HepG2 (cell line): ENCODE measurements around the gene OR9A2. TPM values are rescaled to one million over a fixed set of nuclear protein-coding genes. Genes with fewer than 3 reads are reported as not detected.

Source experiments
- ATAC-seq: fragments of 200-7000 bp; cut with Tn5 transposase; 3 replicates; pipeline ENCODE4 v1.9.1; 2020; ENCODE audit warnings: mild to moderate bottlenecking, moderate library complexity
- BruUV-seq: library from RNA; stranded (reverse); fragments of 400-500 nt; replicated peaks from 2 replicates; lab custom pipeline; 2021; lab: Mats Ljungman, UMichigan
- CTCF ChIA-PET: fragments of 300-600 bp; formaldehyde crosslinking; extraction: SDS; loops from one replicate; lab custom pipeline; 2021; ENCODE audit warnings: low total read pairs, inconsistent platforms, low intra/inter-chr PET ratio; lab: Yijun Ruan, JAX
- POLR2A ChIA-PET: fragments of 350-600 bp; sonication (Branson Sonifier 250); formaldehyde crosslinking; loops from one replicate; lab custom pipeline; 2020; ENCODE audit warnings: antibody characterized with exemption, inconsistent platforms; lab: Yijun Ruan, JAX
- DNase-seq: peaks from one replicate; pipeline ENCODE4 v3.0.0-alpha.2; 2015; ENCODE audit warnings: low spot score
- FAIRE-seq: peaks from 3 replicates; lab custom pipeline; 2011; peaks lifted over from hg19 to GRCh38; lab: Jason Lieb, UNC
- H2AFZ ChIP-seq: one replicate; pipeline ENCODE4 v1.6.1; 2011; ENCODE audit warnings: low read length, inconsistent platforms
- H3K27ac ChIP-seq: fragments of 300-600 bp; 3 replicates; pipeline ENCODE4 v1.8.0; 2011; ENCODE audit warnings: mixed run types, mild to moderate bottlenecking, mixed read lengths, low read length, inconsistent platforms; ENCODE audit not compliant: insufficient read depth; ENCODE audit errors: extremely low read length
- H3K27me3 ChIP-seq, 2 experiments: fragments of 200-600 bp in 1 of 2; 2 replicates in 1 of 2; 3 replicates in 1 of 2; pipeline versions ENCODE4 v1.6.0 to v1.8.0; 2011; ENCODE audit warnings: low read length in 2 of 2, mild to moderate bottlenecking in 2 of 2, moderate library complexity in 2 of 2, inconsistent platforms in 1 of 2; ENCODE audit not compliant: insufficient read depth in 2 of 2, control insufficient read depth in 1 of 2
- H3K36me3 ChIP-seq, 2 experiments: fragments of 200-600 bp in 1 of 2; replicated peaks in 1 of 2; 2 replicates in 1 of 2; 3 replicates in 1 of 2; pipeline versions ENCODE4 v1.5.1 to v1.8.0; 2011; ENCODE audit warnings: low read length in 2 of 2, inconsistent platforms in 1 of 2; ENCODE audit not compliant: insufficient read depth in 2 of 2, control insufficient read depth in 1 of 2
- H3K4me1 ChIP-seq: 2 replicates; pipeline ENCODE4 v1.5.1; 2012; ENCODE audit warnings: low read length, inconsistent platforms; ENCODE audit not compliant: insufficient read depth
- H3K4me2 ChIP-seq: 2 replicates; pipeline ENCODE4 v1.6.0; 2011; ENCODE audit warnings: low read depth, low read length, inconsistent platforms
- H3K4me3 ChIP-seq, 3 experiments: fragments of 200-600 bp in 1 of 3; sonication (generic), shearing (Covaris generic) in 1 of 3; replicated peaks in 1 of 3; 2 replicates each; pipeline ENCODE4 v1.5.1; 2011 to 2016; ENCODE audit warnings: low read length in 3 of 3, inconsistent platforms in 2 of 3, low read depth in 2 of 3, mild to moderate bottlenecking in 2 of 3, control low read depth in 1 of 3, mixed read lengths in 1 of 3; ENCODE audit not compliant: insufficient read depth in 1 of 3
- H3K79me2 ChIP-seq: one replicate; pipeline ENCODE4 v1.6.1; 2011; ENCODE audit warnings: low read length, inconsistent platforms; ENCODE audit not compliant: insufficient read depth
- H3K9ac ChIP-seq: 2 replicates; pipeline ENCODE4 v1.6.0; 2011; ENCODE audit warnings: mild to moderate bottlenecking, low read depth, low read length, inconsistent platforms; ENCODE audit not compliant: insufficient read depth
- H3K9me3 ChIP-seq: 2 replicates; pipeline ENCODE4 v1.5.1; 2012; ENCODE audit warnings: mild to moderate bottlenecking, low read length
- H4K20me1 ChIP-seq: 2 replicates; pipeline ENCODE4 v1.6.0; 2011; ENCODE audit warnings: inconsistent platforms, mild to moderate bottlenecking, low read length, moderate library complexity; ENCODE audit not compliant: insufficient read depth
- FOXK2 ChIP-seq: fragments of 450-650 bp; IDR thresholded peaks from 2 replicates; pipeline ENCODE4 v1.6.1; 2016
- HOXD1 ChIP-seq: sonication (generic); formaldehyde crosslinking; IDR thresholded peaks from 2 replicates; pipeline ENCODE4 v1.5.0; 2020; ENCODE audit warnings: missing genetic modification reagents
- JARID2 ChIP-seq: sonication (generic); formaldehyde crosslinking; IDR thresholded peaks from 2 replicates; pipeline ENCODE4 v1.8.1; 2023; ENCODE audit warnings: missing genetic modification reagents, inconsistent platforms; ENCODE audit not compliant: insufficient replicate concordance
- JUND ChIP-seq: sonication (generic); formaldehyde crosslinking; IDR thresholded peaks from 2 replicates; pipeline ENCODE4 v1.8.0; 2022; ENCODE audit warnings: mild to moderate bottlenecking, missing genetic modification reagents
- KAT7 ChIP-seq: IDR thresholded peaks from 2 replicates; pipeline ENCODE4 v1.6.1; 2018; ENCODE audit warnings: borderline replicate concordance, missing compliant biosample characterization
- SALL1 ChIP-seq: sonication (generic); formaldehyde crosslinking; IDR thresholded peaks from 2 replicates; pipeline ENCODE4 v1.8.0; 2022; ENCODE audit warnings: mild to moderate bottlenecking, missing genetic modification reagents
- ZKSCAN8 ChIP-seq: IDR thresholded peaks from 2 replicates; pipeline ENCODE4 v1.6.1; 2016; ENCODE audit warnings: borderline replicate concordance, missing genetic modification reagents, missing compliant biosample characterization
- ZNF296 ChIP-seq: sonication (generic); formaldehyde crosslinking; conservative IDR thresholded peaks from 2 replicates; pipeline ENCODE4 v1.5.0; 2020; ENCODE audit warnings: mild to moderate bottlenecking, missing genetic modification reagents
- ZNF326 ChIP-seq: sonication (generic); formaldehyde crosslinking; IDR thresholded peaks from 2 replicates; pipeline ENCODE4 v1.4.0; 2020; ENCODE audit warnings: missing genetic modification reagents, borderline replicate concordance
- ZNF549 ChIP-seq: sonication (generic); formaldehyde crosslinking; IDR thresholded peaks from 2 replicates; pipeline ENCODE4 v1.5.0; 2020; ENCODE audit warnings: missing genetic modification reagents
- ZNF737 ChIP-seq: sonication (generic); formaldehyde crosslinking; IDR thresholded peaks from 2 replicates; pipeline ENCODE4 v1.5.0; 2020; ENCODE audit warnings: missing genetic modification reagents, mild to moderate bottlenecking, borderline replicate concordance
- ZNF746 ChIP-seq: sonication (generic); formaldehyde crosslinking; IDR thresholded peaks from 2 replicates; pipeline ENCODE4 v1.8.0; 2022; ENCODE audit warnings: mild to moderate bottlenecking, missing genetic modification reagents
- ZNF788 ChIP-seq: sonication (generic); formaldehyde crosslinking; IDR thresholded peaks from 2 replicates; pipeline ENCODE4 v1.5.0; 2020; ENCODE audit warnings: mild to moderate bottlenecking, missing genetic modification reagents, borderline replicate concordance
- WGBS: methylation state at CpG from one replicate; pipeline ENCODE4 v1.1.6; 2017; ENCODE audit warnings: low lambda C conversion rate; 5-methylcytosine and 5-hydroxymethylcytosine counted together
- in situ Hi-C: cut with HindIII; loops from 2 replicates; pipeline ENCODE4 v1.10.0; 2017; ENCODE audit warnings: low pct_unique_long_range_greater_than_20kb; ENCODE audit not compliant: extremely low pct_ligation_motif_present
- intact Hi-C: fragments of 100-400 bp; cut with micrococcal nuclease; formaldehyde crosslinking; loops from one replicate; pipeline ENCODE4 v1.10.0; 2022; ENCODE audit not compliant: unreplicated experiment
- polyA plus RNA-seq, 8 experiments: library from polyadenylated mRNA; depleted of rRNA in 3 of 8; stranded (reverse) in 7 of 8; unstranded in 1 of 8; fragments of >200 nt; fragmentation: Illumina TruSeq in 4 of 8; extraction: Trizol in 4 of 8; gene quantifications; 2 replicates each; pipeline versions ENCODE4 v1.2.1 to v1.2.3, GENCODE V29; 2011 to 2016; ENCODE audit warnings: low read depth in 4 of 8, missing spikeins in 1 of 8, mixed read lengths in 1 of 8; ENCODE audit not compliant: insufficient read depth in 1 of 8
- total RNA-seq, 5 experiments: library from RNA; depleted of rRNA; stranded (reverse); fragments of >200 nt; fragmentation: Illumina TruSeq; extraction: Trizol; gene quantifications; 2 replicates each; pipeline ENCODE4 v1.2.3, GENCODE V29; 2016; ENCODE audit warnings: low read depth in 1 of 5
- TF ChIP-seq, protein P1 (sequence below): sonication (generic); formaldehyde crosslinking; IDR thresholded peaks from 2 replicates; pipeline ENCODE4 v1.8.1; 2023; ENCODE audit warnings: mild to moderate bottlenecking, inconsistent platforms, moderate library complexity, missing genetic modification reagents, borderline replicate concordance
- TF ChIP-seq, protein P2 (sequence below): sonication (generic); formaldehyde crosslinking; IDR thresholded peaks from 2 replicates; pipeline ENCODE4 v1.5.0; 2020; ENCODE audit warnings: missing genetic modification reagents, mild to moderate bottlenecking, borderline replicate concordance

The OR9A2 gene
- total and polyA plus RNA-seq, 2 of the 13 experiments (the other 11 are each of a cell fraction or from before 2014, with no cell fraction given): not detected

DNA sequence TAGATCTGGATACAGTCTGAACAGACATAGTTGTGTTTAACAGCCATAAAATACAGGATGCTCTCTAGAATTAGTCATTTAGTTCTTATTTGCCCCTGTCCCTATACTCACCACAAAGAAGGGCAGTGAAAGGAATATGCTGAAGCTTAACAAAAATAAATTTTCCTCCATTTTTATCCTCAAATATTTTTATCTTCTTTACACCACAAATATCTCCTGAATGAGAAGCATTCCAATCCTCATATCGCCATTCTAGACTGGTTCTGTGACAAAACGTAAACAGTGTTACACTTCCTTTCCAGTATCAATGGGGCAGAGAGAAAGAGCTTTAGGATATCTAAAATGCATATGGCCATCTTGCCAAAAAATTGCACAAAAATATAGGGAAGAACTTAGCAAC, 1.6 kb downstream of the OR9A2 start:
- FAIRE-seq: no peak
- BruUV-seq: no TSS peak
- Histone ChIP-seq H4K20me1 (no peaks in the 10 kb centered on the region), H2AFZ (no peak overlapping the region), H3K4me1 (no peaks in the 10 kb centered on the region), H3K27ac (no peak overlapping the region), H3K9me3 (no peaks in the 10 kb centered on the region), H3K4me2 (no peak overlapping the region), H3K36me3 (no peaks in the 10 kb centered on the region), H3K4me3 (no peak overlapping the region), H3K27me3 (no peaks in the 10 kb centered on the region), H3K79me2 (no peaks in the 10 kb centered on the region), H3K9ac (no peak overlapping the region)
- WGBS: 41% methylated on average over 2 of the region's 2 CpGs
- no peak for DNase-seq
- TF ChIP-seq, protein P1, sequence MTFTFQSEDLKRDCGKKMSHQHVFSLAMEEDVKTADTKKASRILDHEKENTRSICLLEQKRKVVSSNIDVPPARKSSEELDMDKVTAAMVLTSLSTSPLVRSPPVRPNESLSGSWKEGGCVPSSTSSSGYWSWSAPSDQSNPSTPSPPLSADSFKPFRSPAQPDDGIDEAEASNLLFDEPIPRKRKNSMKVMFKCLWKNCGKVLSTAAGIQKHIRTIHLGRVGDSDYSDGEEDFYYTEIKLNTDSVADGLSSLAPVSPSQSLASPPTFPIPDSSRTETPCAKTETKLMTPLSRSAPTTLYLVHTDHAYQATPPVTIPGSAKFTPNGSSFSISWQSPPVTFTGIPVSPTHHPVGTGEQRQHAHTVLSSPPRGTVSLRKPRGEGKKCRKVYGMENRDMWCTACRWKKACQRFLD (CRISPR knock-in tag): no peak
- TF ChIP-seq ZNF788 (CRISPR knock-in tag): no peak
- no peak for TF ChIP-seq ZNF737 (CRISPR knock-in tag)
- TF ChIP-seq ZNF746: no peak
- TF ChIP-seq KAT7 (CRISPR knock-in tag): no peak
- TF ChIP-seq JARID2 (CRISPR knock-in tag): no peak
- no peak for TF ChIP-seq JUND
- no peak for TF ChIP-seq HOXD1
- no peak for TF ChIP-seq ZNF296 (CRISPR knock-in tag)
- TF ChIP-seq ZNF326: no peak
- no peak for TF ChIP-seq SALL1
- TF ChIP-seq, protein P2, sequence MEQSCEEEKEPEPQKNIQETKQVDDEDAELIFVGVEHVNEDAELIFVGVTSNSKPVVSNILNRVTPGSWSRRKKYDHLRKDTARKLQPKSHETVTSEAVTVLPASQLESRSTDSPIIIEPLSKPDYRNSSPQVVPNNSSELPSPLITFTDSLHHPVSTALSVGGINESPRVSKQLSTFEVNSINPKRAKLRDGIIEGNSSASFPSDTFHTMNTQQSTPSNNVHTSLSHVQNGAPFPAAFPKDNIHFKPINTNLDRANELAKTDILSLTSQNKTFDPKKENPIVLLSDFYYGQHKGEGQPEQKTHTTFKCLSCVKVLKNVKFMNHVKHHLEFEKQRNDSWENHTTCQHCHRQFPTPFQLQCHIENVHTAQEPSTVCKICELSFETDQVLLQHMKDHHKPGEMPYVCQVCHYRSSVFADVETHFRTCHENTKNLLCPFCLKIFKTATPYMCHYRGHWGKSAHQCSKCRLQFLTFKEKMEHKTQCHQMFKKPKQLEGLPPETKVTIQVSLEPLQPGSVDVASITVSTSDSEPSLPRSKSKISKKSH (CRISPR knock-in tag): no peak
- TF ChIP-seq ZNF549: no peak
- no peak for TF ChIP-seq ZKSCAN8 (CRISPR knock-in tag)
- TF ChIP-seq FOXK2: no peak
- ATAC-seq: no peak
- CTCF ChIA-PET: no interaction called here
- POLR2A ChIA-PET: no interaction called here
- in situ Hi-C loops (no loop called here), intact Hi-C loops (no loop called here)
